Activated T-cell treated with anti-CD3 and anti-CD28 coated beads for 24 hours (primary cell): Measurements from ENCODE around the gene CREB5.
"Not testable (repeated sequence)": the region's sequence is repeated elsewhere in the genome, so short reads cannot be mapped to it uniquely, and the experiment has no call there.

ENCODE experiments used
- DNase-seq: peaks from one replicate; pipeline ENCODE4 v3.0.0-alpha.2; 2020; ENCODE audit warnings: low read depth

CREB5 gene, protein sequence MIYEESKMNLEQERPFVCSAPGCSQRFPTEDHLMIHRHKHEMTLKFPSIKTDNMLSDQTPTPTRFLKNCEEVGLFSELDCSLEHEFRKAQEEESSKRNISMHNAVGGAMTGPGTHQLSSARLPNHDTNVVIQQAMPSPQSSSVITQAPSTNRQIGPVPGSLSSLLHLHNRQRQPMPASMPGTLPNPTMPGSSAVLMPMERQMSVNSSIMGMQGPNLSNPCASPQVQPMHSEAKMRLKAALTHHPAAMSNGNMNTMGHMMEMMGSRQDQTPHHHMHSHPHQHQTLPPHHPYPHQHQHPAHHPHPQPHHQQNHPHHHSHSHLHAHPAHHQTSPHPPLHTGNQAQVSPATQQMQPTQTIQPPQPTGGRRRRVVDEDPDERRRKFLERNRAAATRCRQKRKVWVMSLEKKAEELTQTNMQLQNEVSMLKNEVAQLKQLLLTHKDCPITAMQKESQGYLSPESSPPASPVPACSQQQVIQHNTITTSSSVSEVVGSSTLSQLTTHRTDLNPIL

DNA sequence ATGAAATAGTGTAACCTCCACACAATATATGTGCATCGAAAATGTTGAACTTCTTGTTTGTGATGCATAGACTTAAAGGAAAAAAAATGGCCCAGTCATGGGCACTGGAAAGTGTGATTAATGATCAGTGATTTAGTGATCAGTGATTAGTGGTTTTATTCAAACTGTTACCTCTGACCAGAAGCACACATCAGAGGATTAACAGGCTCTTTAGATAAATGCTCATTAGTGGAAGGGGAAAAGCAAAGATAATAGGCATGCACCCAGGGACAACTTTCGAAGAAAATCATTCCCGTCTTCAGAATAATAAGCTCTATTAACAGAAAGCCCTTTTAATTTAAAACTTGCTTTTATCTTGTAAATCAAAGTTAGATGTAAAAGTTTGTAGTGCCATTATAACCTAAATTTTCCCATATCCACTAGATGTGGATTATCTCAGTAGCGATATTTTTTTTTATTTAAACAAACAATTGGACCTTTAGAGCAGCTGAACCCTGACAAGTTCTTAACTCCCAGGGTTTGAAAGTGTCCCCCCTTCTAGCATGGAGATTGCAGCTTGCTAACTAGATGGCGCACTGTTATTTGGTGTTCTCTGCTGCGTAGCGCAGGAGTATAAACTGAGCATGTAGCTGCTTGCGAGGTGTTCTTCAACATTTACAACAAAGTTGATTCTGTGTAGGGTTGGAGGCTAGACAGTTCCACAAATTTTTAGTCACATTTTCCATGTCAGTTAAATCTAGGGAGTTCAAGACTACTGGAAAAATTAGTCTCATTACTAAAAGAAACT, at the start of gene CREB5:
TSS of gene CREB5 (plus strand) at position 643 of the 787 bp plus-strand sequence. CDS start 397 bp downstream, outside the sequence.
- DNase-seq: no peak

DNA sequence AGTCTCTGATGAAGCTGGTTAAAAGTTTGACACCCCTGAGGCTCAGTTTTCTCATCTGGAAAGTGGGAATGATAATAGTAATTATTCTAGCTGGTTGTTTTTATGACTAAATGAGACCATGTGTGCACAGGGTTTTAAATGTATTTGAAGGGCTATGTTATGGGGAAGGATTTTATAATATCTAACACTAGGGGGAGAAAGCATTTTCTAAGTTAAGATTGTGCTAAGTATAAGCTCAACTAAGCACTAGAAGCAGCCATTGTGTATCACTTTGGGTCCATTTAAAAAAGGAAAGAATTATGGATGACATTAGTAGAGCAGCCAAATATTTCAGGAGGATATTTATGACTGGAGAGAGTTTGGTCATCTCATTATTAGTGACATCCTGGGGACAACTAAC, 49.5 kb upstream of the CREB5 start:
- no peak for DNase-seq

DNA sequence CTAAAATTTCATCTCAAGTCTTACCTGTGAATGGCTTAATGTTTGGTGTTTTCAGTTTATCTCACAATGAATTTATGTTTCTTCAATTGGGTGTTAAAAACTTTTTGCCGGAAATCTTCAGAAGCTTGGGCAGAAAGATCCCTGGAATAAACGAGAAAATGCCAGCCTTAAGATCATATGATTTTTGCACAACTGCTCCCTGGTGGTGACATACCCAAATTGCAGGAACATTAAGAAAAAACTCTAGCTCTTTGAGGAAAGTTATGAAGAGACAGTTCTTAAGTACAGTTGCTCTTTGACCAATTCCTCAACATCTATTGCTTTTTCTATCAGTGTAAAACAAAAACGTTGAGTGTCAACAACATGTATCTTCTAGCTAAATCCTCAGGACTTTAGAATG, 48.2 kb upstream of the CREB5 start:
- no peak for DNase-seq

DNA sequence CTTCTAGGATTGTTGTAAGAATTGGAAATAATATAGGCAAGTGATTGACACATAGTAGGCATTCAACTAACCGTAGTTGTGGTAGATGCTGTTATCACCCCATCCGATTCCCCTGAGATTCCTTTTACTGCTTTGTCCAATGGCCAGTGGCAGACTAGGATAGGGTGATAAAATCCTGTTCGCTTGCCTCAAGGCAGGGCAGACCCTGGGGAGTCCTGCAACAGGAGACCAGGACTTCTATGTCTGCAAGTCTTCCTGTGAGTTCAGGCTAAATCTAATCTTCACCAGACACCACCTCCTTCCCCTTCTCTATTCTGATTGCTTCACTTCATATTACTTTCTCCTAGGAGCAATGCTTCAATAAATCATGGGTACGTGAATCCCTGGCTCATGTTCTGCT, 42.8 kb upstream of the CREB5 start:
- no peak for DNase-seq

DNA sequence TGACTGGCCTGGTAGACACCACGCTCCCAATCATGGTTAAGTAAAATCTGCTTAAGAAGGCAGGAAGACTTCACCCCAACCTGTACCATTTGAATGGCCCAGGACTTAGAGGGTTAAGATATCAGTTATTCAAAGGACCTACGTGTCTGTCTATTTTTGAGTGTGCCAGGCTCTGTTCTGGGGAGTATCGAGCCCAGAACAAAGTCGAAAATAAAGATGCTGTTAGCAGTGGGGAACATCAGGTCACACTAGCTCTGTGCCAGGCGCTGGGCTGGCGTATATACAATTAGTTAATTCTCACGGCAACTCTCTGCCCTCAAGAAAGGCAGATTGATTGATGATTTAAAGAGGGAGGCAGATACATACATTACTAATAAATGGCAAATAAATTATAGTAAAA, 40.5 kb upstream of the CREB5 start:
- no peak for DNase-seq

DNA sequence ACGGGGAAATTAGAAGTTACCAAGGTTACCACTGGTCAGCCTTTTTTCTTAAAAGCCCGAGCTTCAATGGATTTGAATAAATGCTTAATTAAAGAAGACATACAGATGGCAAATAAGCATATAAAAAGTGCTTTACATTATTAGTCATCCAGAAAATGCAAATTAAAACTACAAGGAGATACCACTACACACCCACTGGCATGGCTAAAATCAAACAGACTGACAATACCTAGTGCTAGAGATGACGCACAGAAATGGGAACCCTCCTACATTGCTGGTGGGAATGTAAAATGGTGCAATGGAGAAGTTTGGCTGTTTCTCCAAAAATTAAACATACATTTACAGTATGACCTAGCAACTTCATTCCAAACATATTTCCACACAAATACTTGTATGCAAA, 38.3 kb upstream of the CREB5 start:
- no peak for DNase-seq

DNA sequence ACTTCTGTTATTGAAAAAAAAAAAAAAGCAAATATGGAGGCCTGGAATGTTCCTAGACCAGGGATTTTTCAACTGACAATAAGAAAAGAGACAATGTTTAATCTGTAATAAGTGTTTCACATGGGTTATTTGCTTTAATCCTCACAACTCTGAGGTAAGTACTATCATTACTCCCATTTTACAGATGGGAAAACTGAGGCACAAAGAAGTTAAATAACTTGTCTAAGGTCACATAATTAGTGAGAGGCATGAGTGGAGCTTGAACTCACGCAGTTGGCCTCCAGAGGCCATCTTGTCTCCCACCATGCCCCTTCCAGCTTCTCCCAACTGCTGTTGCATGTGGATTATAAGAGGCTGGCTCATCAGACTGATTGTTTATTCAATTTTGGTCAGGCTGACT, 36.6 kb upstream of the CREB5 start:
- DNase-seq: no peak

DNA sequence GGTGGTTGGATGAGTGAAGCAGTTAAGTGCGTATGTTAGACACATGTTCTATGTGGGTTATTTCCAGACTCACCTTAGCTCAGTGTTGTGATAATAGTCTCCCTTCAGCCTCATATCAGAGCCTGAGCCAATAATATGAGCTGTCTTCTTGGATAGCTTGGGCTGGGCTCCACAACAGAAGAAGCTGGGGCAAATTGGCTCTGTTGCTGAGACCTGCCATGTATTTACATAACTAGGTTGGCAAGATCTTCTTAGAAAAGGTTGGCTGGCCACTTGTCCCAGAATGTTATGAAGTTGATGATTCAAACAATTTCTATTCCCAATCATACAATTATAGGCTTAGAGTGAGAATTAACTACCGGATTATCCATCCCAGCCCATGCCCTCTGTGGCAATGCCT, 35.7 kb upstream of the CREB5 start:
- DNase-seq: no peak

DNA sequence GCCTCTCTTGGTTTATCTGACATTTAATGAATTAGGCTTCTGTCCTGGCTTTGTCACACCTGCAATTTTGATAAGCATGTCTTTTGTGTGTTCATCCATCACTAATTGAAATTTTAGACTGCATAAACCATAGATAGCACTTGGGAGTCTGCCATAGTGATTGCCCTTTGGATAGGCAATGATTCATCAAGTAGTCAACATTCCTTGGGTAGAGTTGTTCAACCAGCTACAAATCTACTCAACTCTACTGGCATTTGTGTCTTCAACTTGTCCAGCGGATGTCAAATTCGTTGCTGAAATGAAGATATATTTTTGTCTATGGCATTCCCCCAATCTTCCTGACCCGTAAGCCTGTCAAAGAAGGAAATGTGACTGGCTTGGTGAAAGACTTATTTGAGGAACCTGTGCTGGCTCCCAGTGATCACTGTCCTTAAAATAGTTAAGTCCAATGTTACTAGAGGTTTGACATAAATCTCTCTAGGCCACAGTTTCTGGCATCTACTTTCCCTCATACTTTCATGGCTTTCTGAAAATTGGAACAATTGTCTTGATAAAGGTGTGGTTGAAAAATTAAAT, 33.7 kb upstream of the CREB5 start:
- DNase-seq: no peak

DNA sequence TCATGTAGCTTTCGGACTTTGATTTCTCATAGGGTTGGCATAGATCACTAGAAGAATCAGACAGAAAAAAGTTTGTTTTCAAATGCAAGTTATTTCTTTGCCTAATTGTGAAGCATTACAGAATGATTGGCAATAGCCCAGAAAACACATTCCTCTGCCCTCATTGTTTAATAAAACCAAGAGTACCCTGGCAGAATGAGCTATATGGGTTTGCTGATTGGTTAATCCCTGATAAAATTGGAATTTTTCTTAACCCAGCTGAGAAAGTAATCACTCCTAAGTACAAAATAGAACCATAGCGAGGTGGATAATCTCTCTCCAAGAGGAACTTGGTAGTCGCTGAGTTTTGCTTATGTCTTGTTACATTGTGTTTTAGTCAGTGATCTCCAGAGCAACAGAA, 30.9 kb upstream of the CREB5 start:
- DNase-seq: no peak

DNA sequence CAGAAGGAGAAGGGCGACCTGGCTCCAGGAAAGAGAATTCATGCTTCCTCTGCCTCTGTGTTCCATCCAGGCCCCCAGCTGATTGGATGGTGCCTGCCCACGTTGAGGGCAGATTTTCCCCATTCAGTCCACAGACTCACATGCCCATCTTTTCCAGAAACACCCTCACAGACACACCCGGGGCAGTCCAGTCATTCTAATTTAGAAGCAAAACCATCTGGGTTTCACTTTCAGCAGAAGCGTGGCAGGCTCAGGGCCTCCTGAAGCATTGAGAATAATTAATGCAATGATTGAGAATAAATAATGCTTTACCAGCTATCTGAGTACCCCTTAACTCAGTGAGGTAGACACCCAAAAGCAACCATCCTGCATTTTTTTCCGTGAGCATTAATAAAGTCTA, 30.2 kb upstream of the CREB5 start:
- DNase-seq: no peak

DNA sequence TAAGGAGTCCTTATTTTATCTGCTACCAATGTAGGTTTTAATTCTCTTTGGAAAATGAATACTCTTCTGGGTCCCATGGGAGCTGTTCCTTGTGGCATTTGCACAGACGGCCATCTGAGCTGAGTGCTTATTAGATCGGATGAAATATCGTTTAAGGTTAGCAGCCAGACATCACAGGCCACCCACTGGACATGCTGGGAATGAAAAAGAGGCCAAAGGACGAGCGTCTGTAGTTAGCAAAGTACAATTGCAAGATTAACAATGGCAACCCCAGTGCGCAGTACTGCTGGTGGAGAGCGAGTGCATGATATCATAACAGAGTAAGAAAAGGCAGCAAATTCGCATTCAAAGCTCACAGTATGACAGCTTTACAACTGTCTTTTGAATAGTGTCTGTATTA, 28.3 kb upstream of the CREB5 start:
- DNase-seq: no peak

DNA sequence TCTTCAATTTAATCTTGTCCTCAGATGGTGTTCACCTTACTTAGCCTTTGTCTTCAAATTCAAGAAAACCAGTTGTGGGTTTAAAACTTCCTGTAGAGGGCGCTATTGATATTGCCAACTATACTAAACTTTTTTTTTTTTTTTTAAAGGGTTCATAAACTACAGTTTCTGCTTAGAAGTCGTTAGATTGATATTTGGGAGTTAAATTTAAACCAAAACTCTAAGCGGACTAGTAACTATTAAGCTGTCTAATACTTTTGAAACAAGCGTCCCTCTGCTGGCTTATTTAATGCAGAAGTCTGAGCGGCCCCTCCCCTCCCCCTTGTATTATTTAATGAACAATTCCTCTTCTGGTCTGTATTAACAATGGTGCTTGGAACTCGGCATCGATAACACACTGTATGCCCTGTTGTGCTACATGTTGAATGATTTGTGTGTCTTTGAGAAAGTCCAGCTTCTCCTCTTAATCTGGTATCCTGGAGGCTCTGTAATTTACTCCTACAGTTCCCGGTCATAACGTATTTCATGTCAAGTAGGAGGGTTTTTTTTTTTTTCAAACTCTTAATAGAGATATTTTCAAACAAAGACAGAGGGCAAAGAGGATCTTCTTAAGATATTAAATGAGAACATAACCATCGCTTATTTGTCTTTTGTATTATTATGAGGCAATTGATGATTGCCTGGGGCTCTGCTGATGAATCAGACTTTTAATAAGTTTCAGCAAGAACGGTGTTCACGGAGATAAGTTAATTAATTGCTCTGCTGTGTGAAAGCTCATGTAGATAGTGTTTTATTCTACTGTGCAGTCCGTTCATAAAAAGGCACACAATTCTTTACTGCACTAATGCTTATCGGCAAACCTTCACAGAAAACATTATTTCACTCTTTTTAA, 22.6 kb upstream of the CREB5 start:
- DNase-seq: no peak

DNA sequence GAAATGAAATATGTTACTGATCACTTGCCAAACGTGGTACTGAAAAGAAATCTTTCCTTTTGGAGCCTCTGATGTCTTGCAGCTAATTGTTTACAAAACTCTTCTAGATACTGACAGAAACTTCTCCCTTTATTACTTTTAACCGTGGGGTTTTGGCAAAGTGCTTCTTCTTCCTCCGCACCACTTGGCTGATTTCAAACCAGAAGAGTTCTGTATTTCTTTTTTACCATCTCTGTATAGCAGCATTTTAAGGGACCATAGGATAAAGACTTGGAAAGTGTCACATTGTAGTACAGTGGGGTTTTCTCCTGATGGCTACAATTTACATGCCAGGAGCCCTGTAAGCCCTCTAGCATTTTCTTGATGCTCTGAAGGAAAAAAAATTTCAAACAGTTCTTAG, 21.9 kb upstream of the CREB5 start:
- DNase-seq: no peak

DNA sequence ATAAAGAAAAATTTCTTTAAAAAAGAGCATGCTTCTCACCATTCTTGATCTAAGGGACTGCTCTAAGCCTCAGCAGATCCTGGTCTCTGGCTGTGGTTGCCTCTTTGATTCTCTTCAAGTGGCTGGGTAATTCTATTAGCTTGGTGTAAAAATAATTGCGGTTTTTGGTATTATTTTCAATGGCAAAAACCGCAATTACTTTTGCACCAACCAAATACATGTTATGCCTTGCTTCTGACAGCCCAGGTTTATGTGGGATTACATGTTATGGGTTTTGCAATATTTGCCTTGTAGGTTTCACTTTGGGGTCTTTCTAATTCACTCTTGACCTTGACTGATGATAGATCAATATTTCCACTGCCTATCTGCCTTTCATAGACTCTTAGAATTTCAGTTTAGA, 20.0 kb upstream of the CREB5 start:
- no peak for DNase-seq

DNA sequence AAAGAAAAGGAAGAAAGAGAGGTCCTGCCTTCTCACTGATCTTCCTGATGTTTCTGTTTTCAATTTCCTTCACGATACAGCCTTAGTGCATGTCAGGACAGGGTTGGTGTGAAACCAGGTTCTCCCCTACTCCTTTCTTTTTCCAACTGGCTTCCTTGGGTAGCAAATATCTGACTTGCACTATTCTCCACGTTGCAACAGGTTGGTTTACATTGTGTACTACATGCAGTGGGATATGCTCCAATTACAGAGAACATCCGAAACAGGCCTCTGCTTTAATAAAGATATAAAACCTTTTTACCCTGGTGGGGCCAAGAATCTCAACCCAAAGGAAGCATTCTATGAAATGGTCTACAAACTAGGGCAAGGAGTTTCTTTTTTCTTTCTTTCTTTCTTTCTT, 16.9 kb upstream of the CREB5 start:
- DNase-seq: no peak

DNA sequence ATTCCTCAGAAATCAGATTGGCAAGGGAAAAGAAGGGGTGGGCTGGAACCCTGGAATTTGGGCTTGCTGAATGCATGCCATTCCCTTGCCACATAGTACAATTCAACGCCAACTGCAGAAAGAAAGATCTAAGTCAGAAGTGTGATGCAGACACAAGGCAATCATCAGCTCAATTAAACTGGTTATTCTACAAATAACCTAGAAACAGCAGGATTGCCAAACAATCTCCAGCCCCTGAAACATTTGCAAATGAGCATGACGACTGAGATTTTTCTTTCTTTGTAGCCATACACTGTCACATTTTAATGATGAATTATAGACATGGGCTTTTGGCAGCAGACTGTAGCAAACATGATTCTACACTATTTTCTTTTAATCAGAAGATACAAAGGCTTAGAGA, 16.5 kb upstream of the CREB5 start:
- no peak for DNase-seq

DNA sequence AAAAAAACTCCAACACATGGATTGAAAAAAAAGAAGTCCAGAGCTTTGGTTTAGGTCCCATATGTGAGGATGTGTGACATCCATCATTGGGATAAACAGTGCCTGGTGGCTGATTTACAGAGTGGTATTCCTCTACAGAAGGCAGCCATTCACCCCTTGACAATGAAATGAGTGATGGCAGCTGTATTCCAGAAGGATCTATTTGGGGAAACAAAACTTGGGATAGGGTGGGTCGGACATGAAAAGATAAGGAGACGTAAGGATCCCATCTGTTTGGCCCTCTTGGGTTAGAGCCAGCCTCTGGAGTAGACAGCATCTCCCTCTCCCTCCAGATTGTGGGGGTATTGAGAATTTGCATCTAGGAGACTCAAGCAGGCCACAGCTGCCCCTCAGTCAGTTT, 15.2 kb upstream of the CREB5 start:
- no peak for DNase-seq

DNA sequence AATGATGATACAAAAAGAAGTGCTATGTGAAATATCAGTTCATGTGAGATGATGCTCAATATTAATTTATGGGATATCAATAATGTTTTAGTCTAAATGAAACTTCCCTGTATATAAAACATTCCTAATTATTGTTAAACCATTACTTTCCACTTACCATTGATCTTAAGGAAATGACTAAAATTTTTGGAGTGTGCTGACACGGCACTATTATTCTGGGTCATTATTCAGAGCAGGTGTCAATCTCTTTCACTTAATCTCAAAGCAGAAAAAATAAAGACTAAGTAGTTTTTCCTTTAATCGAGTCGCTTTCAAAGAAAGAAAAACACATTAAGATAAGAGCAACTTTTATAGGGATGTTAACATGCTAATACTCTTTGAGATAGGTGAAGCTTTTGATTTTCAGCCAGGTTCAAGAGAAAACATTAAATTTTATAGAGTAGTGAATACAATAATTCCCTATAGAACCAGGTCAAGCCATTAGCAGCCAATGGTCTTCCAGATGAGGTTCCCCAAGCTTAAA, 11.4 kb upstream of the CREB5 start:
- DNase-seq: no peak

DNA sequence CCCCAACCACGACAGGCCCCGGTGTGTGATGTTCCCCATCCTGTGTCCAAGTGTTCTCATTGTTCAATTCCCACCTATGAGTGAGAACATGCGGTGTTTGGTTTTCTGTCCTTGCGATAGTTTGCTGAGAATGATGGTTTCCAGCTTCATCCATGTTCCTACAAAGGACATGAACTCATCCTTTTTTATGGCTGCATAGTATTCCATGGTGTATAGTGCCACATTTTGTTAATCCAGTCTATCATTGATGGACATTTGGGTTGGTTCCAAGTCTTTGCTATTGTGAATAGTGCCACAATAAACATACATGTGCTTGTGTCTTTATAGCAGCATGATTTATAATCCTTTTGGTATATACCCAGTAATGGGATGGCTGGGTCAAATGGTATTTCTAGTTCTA, 10.8 kb upstream of the CREB5 start:
- DNase-seq: not testable (repeated sequence)

DNA sequence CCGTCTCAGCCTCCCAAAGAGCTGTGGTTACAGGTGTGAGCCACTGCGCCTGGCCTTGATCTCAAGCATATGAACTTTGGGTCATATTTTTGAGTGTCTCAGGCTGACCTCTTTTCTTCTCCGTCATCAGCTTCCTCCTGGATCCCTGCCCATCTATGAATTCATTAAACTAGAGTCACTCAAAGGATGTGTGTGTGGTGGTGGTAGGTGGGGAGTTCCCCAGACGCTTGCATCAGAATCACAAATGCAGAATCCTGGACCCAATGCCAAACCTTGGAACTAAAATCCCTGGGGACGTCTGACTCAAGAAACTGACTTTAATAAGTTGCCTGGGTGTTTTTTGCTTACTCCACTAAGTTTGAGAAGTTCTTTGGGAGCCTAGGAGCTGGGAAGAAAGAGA, 6.7 kb upstream of the CREB5 start:
- no peak for DNase-seq

DNA sequence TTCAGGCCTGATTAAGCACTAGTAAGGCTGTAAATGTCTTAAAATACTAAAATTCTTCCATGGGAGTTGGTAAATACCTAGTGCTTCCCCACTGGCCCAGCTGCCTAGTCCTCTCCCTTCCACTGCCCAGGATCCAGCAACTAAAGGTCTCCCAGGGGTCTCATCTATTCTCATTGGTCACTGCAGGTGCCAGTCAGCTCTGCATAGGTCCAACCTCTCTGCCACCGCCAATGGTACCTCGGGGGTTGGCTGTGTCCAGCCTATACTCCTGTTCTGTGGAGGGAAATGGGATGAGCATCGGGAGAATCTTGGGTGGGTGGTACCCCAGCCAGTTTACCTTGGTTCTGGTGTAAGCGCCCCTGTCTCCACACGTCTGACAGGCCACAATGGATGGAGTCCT, 6.1 kb upstream of the CREB5 start:
- no peak for DNase-seq
